PC-9 (cell line): ENCODE data around the gene DSCAML1. TPM values are rescaled to one million over a fixed set of nuclear protein-coding genes. Genes with fewer than 3 reads are reported as not detected.

Source experiments
- BruUV-seq: library from RNA; stranded (reverse); fragments of 400-500 nt; replicated peaks from 2 replicates; lab custom pipeline; 2021; lab: Mats Ljungman, UMichigan
- CTCF ChIA-PET: fragments of 300-600 bp; sonication (Branson Sonifier 250); formaldehyde crosslinking; loops from one replicate; lab custom pipeline; 2022; ENCODE audit warnings: antibody characterized with exemption; lab: Charles Lee
- POLR2A ChIA-PET: fragments of 300-600 bp; sonication (Branson Sonifier 250); formaldehyde crosslinking; loops from one replicate; lab custom pipeline; 2022; ENCODE audit warnings: antibody characterized with exemption; ENCODE audit not compliant: unreplicated experiment; lab: Charles Lee
- DNase-seq, 2 experiments: peaks; one replicate each; pipeline versions ENCODE4 v3.0.0 to v3.0.0-alpha.2; 2015 to 2022; ENCODE audit warnings: mixed read lengths in 1 of 2
- H2AFZ ChIP-seq: fragments of 200-600 bp; sonication (generic); 2 replicates; pipeline ENCODE4 v1.8.1; 2017; ENCODE audit warnings: antibody characterized with exemption
- H3F3A ChIP-seq: fragments of 200-600 bp; sonication (generic); 2 replicates; pipeline ENCODE4 v1.8.1; 2017; ENCODE audit warnings: antibody characterized with exemption, mild to moderate bottlenecking, low read depth; ENCODE audit not compliant: insufficient read depth
- H3K27ac ChIP-seq: fragments of 200-600 bp; sonication (generic); 2 replicates; pipeline ENCODE4 v1.6.1; 2016; ENCODE audit warnings: mixed run types
- H3K27me3 ChIP-seq: fragments of 200-600 bp; sonication (generic); 2 replicates; pipeline ENCODE4 v1.6.1; 2016; ENCODE audit warnings: low read depth, mixed run types; ENCODE audit not compliant: insufficient read depth
- H3K36me3 ChIP-seq: fragments of 200-600 bp; sonication (generic); 2 replicates; pipeline ENCODE4 v1.6.1; 2016; ENCODE audit warnings: low read depth, mixed run types
- H3K4me1 ChIP-seq: fragments of 200-600 bp; sonication (generic); replicated peaks from 2 replicates; pipeline ENCODE4 v1.6.1; 2016; ENCODE audit warnings: mixed run types; ENCODE audit not compliant: insufficient read depth
- H3K4me2 ChIP-seq: fragments of 200-600 bp; sonication (generic); 2 replicates; pipeline ENCODE4 v1.6.1; 2017; ENCODE audit warnings: mixed run types
- H3K4me3 ChIP-seq: fragments of 200-600 bp; sonication (generic); 2 replicates; pipeline ENCODE4 v1.6.1; 2016; ENCODE audit warnings: mixed run types
- H3K79me2 ChIP-seq: fragments of 200-600 bp; sonication (generic); 2 replicates; pipeline ENCODE4 v1.6.1; 2017; ENCODE audit warnings: low read depth, mixed run types
- H3K9me2 ChIP-seq: fragments of 200-600 bp; sonication (generic); 2 replicates; pipeline ENCODE4 v1.8.1; 2017; ENCODE audit warnings: mild to moderate bottlenecking; ENCODE audit not compliant: insufficient read depth
- H3K9me3 ChIP-seq: fragments of 200-600 bp; sonication (generic); 2 replicates; pipeline ENCODE4 v1.8.1; 2016; ENCODE audit warnings: low read depth; ENCODE audit not compliant: insufficient read depth
- H4K20me1 ChIP-seq: fragments of 200-600 bp; sonication (generic); 2 replicates; pipeline ENCODE4 v1.8.1; 2017; ENCODE audit not compliant: insufficient read depth
- CTCF ChIP-seq: fragments of 200-600 bp; sonication (generic); conservative IDR thresholded peaks from 2 replicates; pipeline ENCODE4 v1.6.1; 2017; ENCODE audit warnings: mixed run types, antibody characterized with exemption, mild to moderate bottlenecking, moderate library complexity
- EZH2 ChIP-seq: fragments of 200-600 bp; sonication (generic); IDR thresholded peaks from 2 replicates; pipeline ENCODE4 v1.8.0; 2017; ENCODE audit warnings: antibody characterized with exemption, low read depth
- intact Hi-C: fragments of 100-400 bp; cut with micrococcal nuclease; formaldehyde crosslinking; loops from one replicate; pipeline ENCODE4 v1.10.0; 2022; ENCODE audit not compliant: unreplicated experiment
- total RNA-seq: library from RNA; stranded (reverse); gene quantifications from 2 replicates; pipeline ENCODE4 v1.2.3, GENCODE V29; 2021

Gene DSCAML1
- total RNA-seq, 1 experiment from 2014 or later = not detected

- ChIA-PET POLR2A (no interaction called here), CTCF (no interaction called here)
- DNase-seq = no peak
- no peaks in the 10 kb centered on the region for H3K27me3 ChIP-seq
- no peak overlapping the region for H3K27ac ChIP-seq
- TF ChIP-seq EZH2 = no peak
- no peak for TF ChIP-seq CTCF
- no peaks in the 10 kb centered on the region for H3K9me2 ChIP-seq
- H3K36me3 ChIP-seq = 0 out of 2 replicates have a peak, but pooled peaks cover 10% of the 10 kb centered on the region
- no peak overlapping the region for H2AFZ ChIP-seq
- H3K9me3 ChIP-seq = no peaks in the 10 kb centered on the region
- no peak overlapping the region for H3K4me2 ChIP-seq
- intact Hi-C loops = no loop called here
- H3K4me1 ChIP-seq = no peaks in the 10 kb centered on the region
- no TSS peak for BruUV-seq
- no peak overlapping the region for H3K4me3 ChIP-seq
- no peaks in the 10 kb centered on the region for H3K79me2 ChIP-seq
- no peaks in the 10 kb centered on the region for H4K20me1 ChIP-seq
- no peaks in the 10 kb centered on the region for H3F3A ChIP-seq
Measured at GRCh38 chr11:117385471-117385870, 411.5 kb downstream of the DSCAML1 start.

GRCh38 chr11:117384045-117384444, 413.0 kb downstream of the DSCAML1 start:
- no peak overlapping the region for H3K27ac ChIP-seq
- BruUV-seq = no TSS peak
- H3K4me1 ChIP-seq = no peaks in the 10 kb centered on the region
- H3K4me3 ChIP-seq = no peak overlapping the region
- H3K9me2 ChIP-seq = no peaks in the 10 kb centered on the region
- ChIA-PET POLR2A (no interaction called here), CTCF (no interaction called here)
- intact Hi-C loops = no loop called here
- H2AFZ ChIP-seq = no peak overlapping the region
- DNase-seq = peak in 1 of 2 experiments; percentile 56
- H3K9me3 ChIP-seq = no peaks in the 10 kb centered on the region
- H3K4me2 ChIP-seq = no peak overlapping the region
- H3K79me2 ChIP-seq = no peaks in the 10 kb centered on the region
- H3K36me3 ChIP-seq = 0 out of 2 replicates have a peak, but pooled peaks cover 10% of the 10 kb centered on the region
- no peaks in the 10 kb centered on the region for H4K20me1 ChIP-seq
- H3F3A ChIP-seq = no peaks in the 10 kb centered on the region
- TF ChIP-seq CTCF = no peak
- TF ChIP-seq EZH2 = no peak
- H3K27me3 ChIP-seq = no peaks in the 10 kb centered on the region

GRCh38 chr11:117382746-117383145, 414.3 kb downstream of the DSCAML1 start:
- intact Hi-C loops = no loop called here
- no peaks in the 10 kb centered on the region for H4K20me1 ChIP-seq
- TF ChIP-seq CTCF = no peak
- no peak for TF ChIP-seq EZH2
- H2AFZ ChIP-seq = no peak overlapping the region
- 0 out of 2 replicates have a peak, but pooled peaks cover 4% of the 10 kb centered on the region for H3K36me3 ChIP-seq
- H3K9me2 ChIP-seq = no peaks in the 10 kb centered on the region
- BruUV-seq = no TSS peak
- H3K4me3 ChIP-seq = no peak overlapping the region
- no peaks in the 10 kb centered on the region for H3K79me2 ChIP-seq
- H3K4me1 ChIP-seq = no peaks in the 10 kb centered on the region
- no peak overlapping the region for H3K4me2 ChIP-seq
- no peak overlapping the region for H3K27ac ChIP-seq
- H3F3A ChIP-seq = no peaks in the 10 kb centered on the region
- ChIA-PET POLR2A (no interaction called here), CTCF (interaction anchor here (0.6 kb wide), 1 partner anchor 152 kb away, joined by 4 read pairs; no protein-coding TSS in a partner anchor)
- no peak for DNase-seq
- no peaks in the 10 kb centered on the region for H3K9me3 ChIP-seq
- no peaks in the 10 kb centered on the region for H3K27me3 ChIP-seq
